ENCODE measurements around the gene ESPNL. TPM values are rescaled to one million over a fixed set of nuclear protein-coding genes. Genes with fewer than 3 reads are reported as not detected.

Gene ESPNL
- total RNA-seq, 2 experiments from 2014 or later, result 0.11 to 0.27 TPM

GRCh38 chr2:238101891-238102841 is 2.0 kb downstream of the ESPNL start:
- ATAC-seq (no peak), DNase-seq (no peak)
- Mint-ChIP-seq H3K36me3 (ENCODE audit: low read depth) (peaks cover 3% of the 10 kb centered on the region), H3K4me1 (ENCODE audit: low read depth) (peaks cover 2% of the 10 kb centered on the region), H3K4me3 (no peak overlapping the region), H3K9me3 (no peaks in the 10 kb centered on the region), H3K27me3 (no peaks in the 10 kb centered on the region), H3K27ac (no peak overlapping the region)
- CTCF ChIA-PET, result no interaction called here
- TF ChIP-seq CTCF (IDR thresholded peaks at IDR 0.05), result no peak
- POLR2A ChIA-PET, result interaction anchor here (1.0 kb wide), 1 partner anchor 15 kb away, joined by 4 read pairs; no protein-coding TSS in a partner anchor
- intact Hi-C loops (cut with micrococcal nuclease), result no loop called here

GRCh38 chr2:238102865-238103264 is 2.7 kb downstream of the ESPNL start:
- DNase-seq (no peak), ATAC-seq (no peak)
- no peak for TF ChIP-seq CTCF (IDR thresholded peaks at IDR 0.05)
- H3K4me3 Mint-ChIP-seq, result no peak overlapping the region
- ChIA-PET CTCF (no interaction called here), POLR2A (no interaction called here)
- H3K4me1 Mint-ChIP-seq (ENCODE audit: low read depth), result peaks cover 2% of the 10 kb centered on the region
- no peaks in the 10 kb centered on the region for H3K9me3 Mint-ChIP-seq
- no peak overlapping the region for H3K27ac Mint-ChIP-seq
- intact Hi-C loops (cut with micrococcal nuclease), result no loop called here
- peaks cover under 1% of the 10 kb centered on the region for H3K36me3 Mint-ChIP-seq (ENCODE audit: low read depth)
- no peaks in the 10 kb centered on the region for H3K27me3 Mint-ChIP-seq

- H3K9me3 Mint-ChIP-seq, result no peaks in the 10 kb centered on the region
- ATAC-seq (no peak), DNase-seq (no peak)
- no peak overlapping the region for H3K4me3 Mint-ChIP-seq
- H3K36me3 Mint-ChIP-seq (ENCODE audit: low read depth), result no peaks in the 10 kb centered on the region
- no peak for TF ChIP-seq CTCF (IDR thresholded peaks at IDR 0.05)
- CTCF ChIA-PET, result no interaction called here
- H3K4me1 Mint-ChIP-seq (ENCODE audit: low read depth), result peaks cover 2% of the 10 kb centered on the region
- POLR2A ChIA-PET, result no interaction called here
- H3K27me3 Mint-ChIP-seq, result no peaks in the 10 kb centered on the region
- intact Hi-C loops (cut with micrococcal nuclease), result no loop called here
- H3K27ac Mint-ChIP-seq, result no peak overlapping the region
Measured at GRCh38 chr2:238103465-238104225, 3.5 kb downstream of the ESPNL start.

- no peak overlapping the region for H3K27ac Mint-ChIP-seq
- H3K4me3 Mint-ChIP-seq, result no peak overlapping the region
- intact Hi-C loops (cut with micrococcal nuclease), result no loop called here
- H3K27me3 Mint-ChIP-seq, result no peaks in the 10 kb centered on the region
- POLR2A ChIA-PET, result no interaction called here
- peak; percentile 0 for DNase-seq
- TF ChIP-seq CTCF (IDR thresholded peaks at IDR 0.05), result no peak
- no peaks in the 10 kb centered on the region for H3K36me3 Mint-ChIP-seq (ENCODE audit: low read depth)
- H3K4me1 Mint-ChIP-seq (ENCODE audit: low read depth), result peaks cover 1% of the 10 kb centered on the region
- CTCF ChIA-PET, result no interaction called here
- no peaks in the 10 kb centered on the region for H3K9me3 Mint-ChIP-seq
- ATAC-seq, result no peak
Measured at GRCh38 chr2:238104226-238104690, 4.1 kb downstream of the ESPNL start.
